CD8-positive, alpha-beta memory T cell (primary cell): ENCODE measurements around the gene JTB. TPM values are rescaled to one million over a fixed set of nuclear protein-coding genes. Genes with fewer than 3 reads are reported as not detected.
"Not testable (repeated sequence)": the region's sequence is repeated elsewhere in the genome, so short reads cannot be mapped to it uniquely, and the experiment has no call there.

ENCODE experiments used
- CTCF ChIA-PET: fragments of 350-600 bp; sonication (Branson Sonifier 250); formaldehyde crosslinking; loops from one replicate; lab custom pipeline; 2021; ENCODE audit warnings: antibody characterized with exemption; lab: Charles Lee
- POLR2A ChIA-PET: fragments of 350-600 bp; sonication (Branson Sonifier 250); formaldehyde crosslinking; loops from one replicate; lab custom pipeline; 2021; ENCODE audit warnings: antibody characterized with exemption; lab: Charles Lee
- DNase-seq, 5 donors: peaks; one replicate each; pipeline versions ENCODE4 v3.0.0 to v3.0.0-alpha.2; 2020 to 2022; ENCODE audit warnings: mixed read lengths in 1 of 5
- H3K27ac ChIP-seq: one replicate; pipeline ENCODE4 v1.7.0; 2013; ENCODE audit warnings: low read depth, mild to moderate bottlenecking, low read length, moderate library complexity
- H3K27me3 ChIP-seq: 2 replicates; pipeline ENCODE4 v1.7.0; 2013; ENCODE audit warnings: low read length, mild to moderate bottlenecking; ENCODE audit not compliant: insufficient read depth, poor library complexity, severe bottlenecking
- H3K36me3 ChIP-seq: 2 replicates; pipeline ENCODE4 v1.7.0; 2013; ENCODE audit warnings: mild to moderate bottlenecking, low read length, moderate library complexity; ENCODE audit not compliant: insufficient read depth
- H3K4me1 ChIP-seq: 2 replicates; pipeline ENCODE4 v1.7.0; 2013; ENCODE audit warnings: mild to moderate bottlenecking, low read length, moderate library complexity; ENCODE audit not compliant: insufficient read depth
- H3K4me3 ChIP-seq: 2 replicates; pipeline ENCODE4 v1.7.0; 2013; ENCODE audit warnings: mild to moderate bottlenecking, low read length
- H3K9me3 ChIP-seq: 2 replicates; pipeline ENCODE4 v1.7.0; 2013; ENCODE audit warnings: mild to moderate bottlenecking, low read length
- H3K27ac Mint-ChIP-seq, 8 donors: one replicate each; pipeline ENCODE4 v1.8.0; 2020 to 2021; ENCODE audit warnings: mixed read lengths in 8 of 8, mild to moderate bottlenecking in 6 of 8, inconsistent platforms in 3 of 8, moderate library complexity in 3 of 8
- H3K27me3 Mint-ChIP-seq, 2 donors: one replicate each; pipeline ENCODE4 v1.8.0; 2020 to 2021; ENCODE audit warnings: mixed read lengths in 2 of 2, mild to moderate bottlenecking in 1 of 2, moderate library complexity in 1 of 2
- H3K36me3 Mint-ChIP-seq, 3 donors: one replicate each; pipeline ENCODE4 v1.8.0; 2020 to 2021; ENCODE audit warnings: mixed read lengths in 3 of 3, inconsistent platforms in 1 of 3, mild to moderate bottlenecking in 1 of 3
- H3K4me1 Mint-ChIP-seq, 3 donors: one replicate each; pipeline ENCODE4 v1.8.0; 2020 to 2021; ENCODE audit warnings: mixed read lengths in 3 of 3, inconsistent platforms in 1 of 3, mild to moderate bottlenecking in 1 of 3
- H3K4me3 Mint-ChIP-seq, 7 donors: one replicate each; pipeline ENCODE4 v1.8.0; 2020 to 2021; ENCODE audit warnings: mixed read lengths in 7 of 7, mild to moderate bottlenecking in 6 of 7, moderate library complexity in 4 of 7, inconsistent platforms in 2 of 7
- H3K9me3 Mint-ChIP-seq, 5 donors: one replicate each; pipeline ENCODE4 v1.8.0; 2020 to 2022; ENCODE audit warnings: mixed read lengths in 5 of 5, mild to moderate bottlenecking in 3 of 5, moderate library complexity in 2 of 5, inconsistent platforms in 1 of 5
- polyA plus RNA-seq: library from polyadenylated mRNA; unstranded; fragments of 300-500 nt; fragmentation: Illumina TruSeq; gene quantifications from one replicate; pipeline ENCODE4 v1.2.3, GENCODE V29; 2021
- total RNA-seq, 2 experiments: library from RNA; stranded (reverse); gene quantifications; one replicate each; pipeline ENCODE4 v1.2.3, GENCODE V29; 2021

JTB gene
- total RNA-seq: 100 to 1,000 TPM; 232 to 239 TPM
- polyA plus RNA-seq: 351 TPM

DNA sequence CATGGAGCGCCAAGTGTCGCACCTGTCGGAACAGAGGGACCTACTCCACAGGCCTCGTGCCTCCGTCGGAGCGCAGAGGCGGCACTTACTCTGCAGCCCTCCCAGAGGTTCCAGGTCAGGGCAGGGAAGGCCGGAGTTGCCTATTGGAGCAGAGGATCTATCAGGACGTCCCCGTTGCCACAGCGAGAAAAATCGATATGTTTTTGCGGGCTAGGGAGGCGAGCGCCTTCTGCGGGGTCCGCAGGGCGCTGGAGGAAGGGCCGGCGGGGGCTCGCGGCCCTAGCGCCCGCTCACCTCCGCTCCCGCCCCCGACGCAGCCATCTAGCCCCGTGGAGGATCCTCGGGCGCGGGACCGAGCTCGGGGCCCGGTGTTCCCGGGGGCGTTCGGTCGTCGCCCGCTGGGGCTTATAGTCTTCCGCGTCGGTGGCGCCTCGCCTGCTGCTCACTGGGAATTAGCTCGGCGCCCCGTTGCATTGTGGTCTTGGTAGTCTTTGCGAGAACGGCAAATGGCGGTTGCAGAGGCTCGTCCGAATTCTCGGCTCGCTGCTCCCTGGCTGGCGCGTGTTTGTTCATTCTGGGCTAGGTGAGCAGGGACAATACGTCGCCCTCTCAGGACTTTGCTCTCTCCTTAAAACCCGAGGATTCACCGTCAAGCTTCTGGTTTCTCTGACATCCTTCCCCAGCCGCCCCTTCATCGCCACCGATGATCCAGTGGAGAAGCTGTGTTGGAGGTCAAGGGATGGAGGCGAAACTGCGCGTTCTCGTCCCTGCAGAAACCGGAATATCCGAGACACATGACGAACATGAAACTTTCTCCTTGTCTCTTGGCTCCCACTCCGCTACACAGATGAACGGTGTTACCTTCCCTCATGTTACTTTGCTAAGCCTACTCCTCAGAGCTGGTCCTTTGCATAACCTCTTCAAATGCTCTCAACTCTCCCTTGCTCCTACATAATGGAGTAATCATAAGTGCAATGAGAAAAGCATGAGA lies at the start of gene JTB:
JTB (minus strand) TSS at position 425 of the 991 bp plus-strand sequence; CDS start at position 3, 422 bp downstream.
- Histone ChIP-seq H3K9me3 (no peaks in the 10 kb centered on the region), H3K27ac (peak within 1 kb of the TSS; percentile 88), H3K36me3 (peaks cover 26% of the 10 kb centered on the region), H3K4me3 (peak within 1 kb of the TSS; percentile 93), H3K27me3 (no peaks in the 10 kb centered on the region), H3K4me1 (peaks cover 18% of the 10 kb centered on the region)
- POLR2A ChIA-PET: interaction anchor here (0.5 to 5.1 kb wide), 16 partner anchors 9 to 1586 kb away, joined by 3 to 58 read pairs (median 4); partner anchors contain the start of genes CREB3L4, CRTC2, DENND4B and GATAD2B
- H3K4me3 Mint-ChIP-seq: peak within 1 kb of the TSS; percentile 91 to 99 (median 98)
- peak within 1 kb of the TSS; percentile 88 to 100 (median 96) for H3K27ac Mint-ChIP-seq
- CTCF ChIA-PET: interaction anchor here (1.2 to 5.5 kb wide), 9 partner anchors 9 to 406 kb away, joined by 3 to 40 read pairs (median 6); partner anchors contain the start of genes CREB3L4, CRTC2, DENND4B and RAB13
- DNase-seq: peak; percentile 74 to 90 (median 81)
- peaks cover 28 to 39% (median 30%) of the 10 kb centered on the region in 3 donors for H3K4me1 Mint-ChIP-seq
- H3K36me3 Mint-ChIP-seq: peaks cover 0 to 50% (median 10%) of the 10 kb centered on the region in 3 donors
- H3K27me3 Mint-ChIP-seq: peaks cover 0 to 1% of the 10 kb centered on the region in 2 donors
- H3K9me3 Mint-ChIP-seq: no peaks in the 10 kb centered on the region

GRCh38 chr1:154019940-154020339 lies 42.5 kb upstream of the JTB start:
- POLR2A ChIA-PET: no interaction called here

GRCh38 chr1:154019269-154019668 lies 41.8 kb upstream of the JTB start:
- Mint-ChIP-seq H3K27ac (no peak overlapping the region), H3K9me3 (no peaks in the 10 kb centered on the region), H3K27me3 (no peaks in the 10 kb centered on the region), H3K4me3 (no peak overlapping the region), H3K36me3 (no peaks in the 10 kb centered on the region), H3K4me1 (no peaks in the 10 kb centered on the region)
- Histone ChIP-seq H3K27ac (no peak overlapping the region), H3K4me1 (no peaks in the 10 kb centered on the region), H3K27me3 (no peaks in the 10 kb centered on the region), H3K9me3 (no peaks in the 10 kb centered on the region), H3K4me3 (no peak overlapping the region), H3K36me3 (no peaks in the 10 kb centered on the region)
- ChIA-PET POLR2A (no interaction called here), CTCF (no interaction called here)
- DNase-seq: no peak

More at GRCh38 chr1:154019940-154020339, 42.5 kb upstream of the JTB start:
- Histone ChIP-seq H3K27me3 (no peaks in the 10 kb centered on the region), H3K9me3 (no peaks in the 10 kb centered on the region), H3K4me1 (no peaks in the 10 kb centered on the region), H3K4me3 (no peak overlapping the region), H3K27ac (no peak overlapping the region), H3K36me3 (no peaks in the 10 kb centered on the region)
- no peaks in the 10 kb centered on the region for H3K27me3 Mint-ChIP-seq
- H3K4me1 Mint-ChIP-seq: no peaks in the 10 kb centered on the region
- no peaks in the 10 kb centered on the region for H3K36me3 Mint-ChIP-seq
- H3K4me3 Mint-ChIP-seq: no peak overlapping the region
- DNase-seq: no peak
- no peak overlapping the region for H3K27ac Mint-ChIP-seq
- no peaks in the 10 kb centered on the region for H3K9me3 Mint-ChIP-seq
- CTCF ChIA-PET: no interaction called here

DNA sequence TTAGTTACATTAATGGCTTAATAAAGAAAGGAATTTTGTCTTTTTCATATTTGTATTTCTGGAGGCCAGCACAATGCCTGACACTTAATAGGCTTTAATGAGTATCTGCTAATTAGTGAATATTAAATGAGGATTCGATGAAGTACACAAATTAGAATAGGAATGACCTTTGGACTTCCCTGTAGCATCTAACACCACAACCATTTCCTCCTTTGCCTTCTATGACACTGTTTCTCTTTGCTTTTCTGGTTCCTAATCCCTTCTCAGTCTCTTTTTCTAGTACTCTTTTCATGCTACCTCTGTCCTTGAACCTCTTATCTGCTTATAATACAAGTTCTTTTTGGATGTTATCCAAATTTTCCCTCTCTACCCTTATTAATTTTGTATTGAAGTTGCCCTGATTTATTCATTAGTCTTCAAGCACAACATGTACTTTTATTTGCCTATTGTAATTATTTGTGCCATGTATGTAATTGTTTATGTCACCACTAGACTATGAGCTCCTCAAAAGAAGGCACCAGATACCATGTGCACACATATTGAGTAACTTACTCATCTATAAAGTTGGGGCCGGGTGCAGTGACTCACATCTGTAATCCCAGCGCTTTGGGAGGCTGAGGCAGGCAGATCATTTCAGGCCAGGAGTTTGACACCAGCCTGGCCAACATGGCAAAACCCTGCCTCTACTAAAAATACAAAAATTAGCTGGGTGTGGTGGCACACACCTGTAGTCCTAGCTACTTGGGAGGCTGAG lies 36.9 kb upstream of the JTB start:
- H3K4me3 Mint-ChIP-seq: no peak overlapping the region
- Histone ChIP-seq H3K36me3 (no peaks in the 10 kb centered on the region), H3K27me3 (no peaks in the 10 kb centered on the region), H3K4me1 (no peaks in the 10 kb centered on the region), H3K9me3 (no peaks in the 10 kb centered on the region), H3K27ac (no peak overlapping the region), H3K4me3 (no peak overlapping the region)
- H3K27me3 Mint-ChIP-seq: peaks cover 0 to 2% of the 10 kb centered on the region in 2 donors
- H3K9me3 Mint-ChIP-seq: no peaks in the 10 kb centered on the region
- no peaks in the 10 kb centered on the region for H3K36me3 Mint-ChIP-seq
- no peak for DNase-seq
- CTCF ChIA-PET: no interaction called here
- H3K27ac Mint-ChIP-seq: no peak overlapping the region
- H3K4me1 Mint-ChIP-seq: no peaks in the 10 kb centered on the region
- POLR2A ChIA-PET: no interaction called here

DNA sequence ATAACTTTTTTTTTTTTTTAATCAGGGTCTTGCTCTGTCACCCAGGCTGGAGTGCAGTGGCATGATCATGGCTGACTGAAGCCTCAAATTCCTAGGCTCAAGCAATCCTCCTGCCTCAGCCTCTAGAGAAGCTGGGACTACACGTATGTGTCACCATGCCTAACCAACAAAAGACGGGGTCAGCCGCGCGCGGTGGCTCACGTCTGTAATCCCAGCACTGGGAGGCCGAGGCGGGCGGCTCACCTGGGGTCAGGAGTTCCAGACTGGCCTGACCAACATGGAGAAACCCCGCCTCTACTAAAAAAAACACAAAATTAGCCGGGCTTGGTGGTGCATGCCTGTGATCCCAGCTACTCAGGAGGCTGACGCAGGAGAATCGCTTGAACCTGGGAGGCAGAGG lies 35.1 kb upstream of the JTB start:
- H3K36me3 Mint-ChIP-seq, H3K9me3 ChIP-seq, H3K36me3 ChIP-seq, H3K27ac Mint-ChIP-seq, H3K27me3 Mint-ChIP-seq, H3K27ac ChIP-seq, H3K9me3 Mint-ChIP-seq, H3K4me3 ChIP-seq, H3K4me1 Mint-ChIP-seq, CTCF ChIA-PET, POLR2A ChIA-PET, H3K4me1 ChIP-seq, DNase-seq, H3K4me3 Mint-ChIP-seq, H3K27me3 ChIP-seq: not testable (repeated sequence)

DNA sequence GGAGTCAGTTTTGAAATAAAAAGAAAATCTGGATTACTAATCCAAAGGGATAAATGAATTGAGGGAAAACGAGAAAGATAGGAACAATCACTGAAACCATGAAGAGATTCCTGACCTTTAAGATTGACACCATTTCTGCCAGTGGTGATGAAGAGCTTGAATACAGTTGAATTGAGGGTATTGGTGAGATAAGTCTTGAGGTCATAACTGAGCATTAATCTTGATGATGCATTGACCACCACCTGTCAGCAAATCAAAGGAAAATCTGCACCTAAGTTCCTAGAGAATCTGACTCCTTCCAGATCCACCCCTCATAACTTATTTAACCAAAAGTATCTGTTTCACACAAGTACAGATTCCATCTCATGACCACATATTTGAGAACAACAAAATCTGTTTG lies 34.7 kb upstream of the JTB start:
- no peaks in the 10 kb centered on the region for H3K9me3 ChIP-seq
- ChIA-PET CTCF (no interaction called here), POLR2A (no interaction called here)
- H3K27ac Mint-ChIP-seq: no peak overlapping the region
- no peaks in the 10 kb centered on the region for H3K36me3 Mint-ChIP-seq
- H3K4me3 Mint-ChIP-seq: no peak overlapping the region
- peaks cover 0 to 2% of the 10 kb centered on the region in 2 donors for H3K27me3 Mint-ChIP-seq
- H3K27ac ChIP-seq: no peak overlapping the region
- no peaks in the 10 kb centered on the region for H3K36me3 ChIP-seq
- H3K4me1 ChIP-seq: no peaks in the 10 kb centered on the region
- no peak for DNase-seq
- no peaks in the 10 kb centered on the region for H3K4me1 Mint-ChIP-seq
- H3K4me3 ChIP-seq: no peak overlapping the region
- no peaks in the 10 kb centered on the region for H3K9me3 Mint-ChIP-seq
- no peaks in the 10 kb centered on the region for H3K27me3 ChIP-seq

DNA sequence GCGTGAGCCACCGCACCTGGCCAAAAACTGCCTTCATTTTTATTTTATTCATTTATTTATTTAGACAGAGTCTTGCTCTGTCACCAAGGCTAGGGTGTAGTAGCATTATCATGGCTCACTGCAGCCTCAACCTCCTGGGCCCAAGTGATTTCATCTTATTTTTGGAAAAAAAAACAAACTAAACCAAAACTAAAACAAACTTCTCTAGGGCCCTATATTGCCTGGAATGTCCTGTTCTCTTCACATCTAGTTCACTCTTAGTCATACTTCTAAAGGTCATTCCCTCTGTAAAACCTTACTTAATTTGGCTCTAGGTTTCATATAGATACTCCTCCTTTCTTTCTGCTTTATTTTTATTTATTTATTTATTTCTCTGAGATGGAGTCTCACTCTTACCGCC lies 28.7 kb upstream of the JTB start:
- Histone ChIP-seq H3K9me3 (no peaks in the 10 kb centered on the region), H3K4me1 (no peaks in the 10 kb centered on the region), H3K27me3 (no peaks in the 10 kb centered on the region), H3K27ac (no peak overlapping the region), H3K4me3 (no peak overlapping the region), H3K36me3 (no peaks in the 10 kb centered on the region)
- no peaks in the 10 kb centered on the region for H3K9me3 Mint-ChIP-seq
- CTCF ChIA-PET: no interaction called here
- no peak for DNase-seq
- peaks cover 0 to 3% (median 0%) of the 10 kb centered on the region in 3 donors for H3K36me3 Mint-ChIP-seq
- peaks cover 0 to 2% of the 10 kb centered on the region in 2 donors for H3K27me3 Mint-ChIP-seq
- H3K4me3 Mint-ChIP-seq: no peak overlapping the region
- H3K27ac Mint-ChIP-seq: no peak overlapping the region
- H3K4me1 Mint-ChIP-seq: no peaks in the 10 kb centered on the region
- POLR2A ChIA-PET: no interaction called here
